IPS-18c (cell line): ENCODE measurements around the gene ORMDL1.
A peak's percentile ranks its signal among the peaks of the same experiment; 100 is the strongest.

Experiments used
- H3K4me3 ChIP-seq: 2 replicates; pipeline ENCODE4 v1.7.0; 2013; ENCODE audit warnings: low read depth, mild to moderate bottlenecking, low read length, moderate library complexity; ENCODE audit not compliant: insufficient read depth
- H3K9me3 ChIP-seq: one replicate; pipeline ENCODE4 v1.6.1; 2013; ENCODE audit warnings: mild to moderate bottlenecking, low read length, moderate library complexity; ENCODE audit not compliant: control insufficient read depth, insufficient read depth

Gene ORMDL1

GRCh38 chr2:189783927-189784867 lies at the start of gene ORMDL1, which contains the start of gene PMS1:
Gene ORMDL1, minus strand, starts transcription at chr2:189784339. Its CDS starts 1,744 bp downstream, at chr2:189782595.
Gene PMS1, plus strand, starts transcription at chr2:189784450. Its CDS starts 7,360 bp downstream, at chr2:189791810.
- peak within 1 kb of the TSS; percentile 93 for H3K4me3 ChIP-seq
- no peaks in the 10 kb centered on the region for H3K9me3 ChIP-seq

- H3K9me3 ChIP-seq, result no peaks in the 10 kb centered on the region
- no peak overlapping the region for H3K4me3 ChIP-seq
Observed at GRCh38 chr2:189830510-189830909, 46.4 kb upstream of the ORMDL1 start.

GRCh38 chr2:189829102-189829833 lies 45.1 kb upstream of the ORMDL1 start:
- H3K4me3 ChIP-seq, result no peak overlapping the region

GRCh38 chr2:189826039-189826438 lies 41.9 kb upstream of the ORMDL1 start:
- Histone ChIP-seq H3K4me3 (no peak overlapping the region), H3K9me3 (no peaks in the 10 kb centered on the region)

More at GRCh38 chr2:189829102-189829833, 45.1 kb upstream of the ORMDL1 start:
- no peaks in the 10 kb centered on the region for H3K9me3 ChIP-seq

GRCh38 chr2:189824694-189825396 lies 40.7 kb upstream of the ORMDL1 start:
- no peak overlapping the region for H3K4me3 ChIP-seq
- no peaks in the 10 kb centered on the region for H3K9me3 ChIP-seq

GRCh38 chr2:189821953-189822748 lies 38.0 kb upstream of the ORMDL1 start:
- Histone ChIP-seq H3K9me3 (no peaks in the 10 kb centered on the region), H3K4me3 (no peak overlapping the region)

GRCh38 chr2:189819297-189819704 lies 35.2 kb upstream of the ORMDL1 start:
- Histone ChIP-seq H3K9me3 (no peaks in the 10 kb centered on the region), H3K4me3 (no peak overlapping the region)

- H3K9me3 ChIP-seq, result no peaks in the 10 kb centered on the region
- no peak overlapping the region for H3K4me3 ChIP-seq
Observed at GRCh38 chr2:189818249-189819038, 34.3 kb upstream of the ORMDL1 start.

GRCh38 chr2:189803431-189803830 lies 19.3 kb upstream of the ORMDL1 start:
- no peak overlapping the region for H3K4me3 ChIP-seq
- no peaks in the 10 kb centered on the region for H3K9me3 ChIP-seq

GRCh38 chr2:189802396-189802912 lies 18.3 kb upstream of the ORMDL1 start:
- Histone ChIP-seq H3K9me3 (no peaks in the 10 kb centered on the region), H3K4me3 (no peak overlapping the region)

GRCh38 chr2:189799531-189799930 lies 15.4 kb upstream of the ORMDL1 start:
- Histone ChIP-seq H3K4me3 (no peak overlapping the region), H3K9me3 (no peaks in the 10 kb centered on the region)

- Histone ChIP-seq H3K4me3 (no peak overlapping the region), H3K9me3 (no peaks in the 10 kb centered on the region)
Observed at GRCh38 chr2:189799030-189799331, 14.8 kb upstream of the ORMDL1 start.

- H3K4me3 ChIP-seq, result no peak overlapping the region
- no peaks in the 10 kb centered on the region for H3K9me3 ChIP-seq
Observed at GRCh38 chr2:189798312-189799029, 14.3 kb upstream of the ORMDL1 start.

GRCh38 chr2:189797902-189798301 lies 13.8 kb upstream of the ORMDL1 start:
- H3K4me3 ChIP-seq, result no peak overlapping the region

GRCh38 chr2:189794310-189794709 lies 10.2 kb upstream of the ORMDL1 start:
- Histone ChIP-seq H3K4me3 (no peak overlapping the region), H3K9me3 (no peaks in the 10 kb centered on the region)

More at GRCh38 chr2:189797902-189798301, 13.8 kb upstream of the ORMDL1 start:
- no peaks in the 10 kb centered on the region for H3K9me3 ChIP-seq
